ENCODE data around the gene DEAF1. TPM values are rescaled to one million over a fixed set of nuclear protein-coding genes. Genes with fewer than 3 reads are reported as not detected.
A peak's percentile ranks its signal among the peaks of the same experiment; 100 is the strongest.

The DEAF1 gene
- total RNA-seq, 1 experiment from 2014 or later: 46.8 TPM

GRCh38 chr11:695538-696248 lies 671 bp upstream of the DEAF1 start, which contains the start of gene TMEM80:
Gene TMEM80 (plus strand): TSS chr11:695816. CDS start chr11:695828, 12 bp downstream.
- Mint-ChIP-seq H3K27me3 (ENCODE audit: insufficient read depth, unreplicated experiment) (no peaks in the 10 kb centered on the region), H3K27ac (ENCODE audit: low read depth, unreplicated experiment) (peak within 1 kb of the TSS; percentile 98), H3K36me3 (ENCODE audit: insufficient read depth, unreplicated experiment) (peaks cover 43% of the 10 kb centered on the region), H3K9me3 (ENCODE audit: unreplicated experiment) (no peaks in the 10 kb centered on the region), H3K4me3 (ENCODE audit: unreplicated experiment) (peak within 1 kb of the TSS; percentile 81), H3K4me1 (ENCODE audit: insufficient read depth, unreplicated experiment) (peaks cover 33% of the 10 kb centered on the region)
- peak; percentile 99 for DNase-seq (ENCODE audit: unreplicated experiment)
- ChIA-PET POLR2A (interaction anchor here (0.6 to 5.8 kb wide), 25 partner anchors 10 to 419 kb away, joined by 3 to 118 read pairs (median 4); partner anchors contain the start of genes EPS8L2, PHRF1, PKP3 and PNPLA2), CTCF (interaction anchor here (0.6 to 2.8 kb wide), 9 partner anchors 9 to 364 kb away, joined by 3 to 22 read pairs (median 4); no protein-coding TSS in a partner anchor)
- TF ChIP-seq CTCF (IDR thresholded peaks at IDR 0.05; ENCODE audit: unreplicated experiment): no peak
- TSS peak; percentile 57 for BruUV-seq (replicated peaks)
- intact Hi-C loops (cut with micrococcal nuclease): loop anchor here (1.0 kb wide), 3 partner anchors 28 to 67 kb away; no protein-coding TSS in a partner anchor

- ChIA-PET POLR2A (interaction anchor here (0.6 to 5.8 kb wide), 23 partner anchors 11 to 301 kb away, joined by 3 to 118 read pairs (median 4); partner anchors contain the start of genes EPS8L2, PHRF1, PKP3 and PNPLA2), CTCF (interaction anchor here (0.6 to 2.8 kb wide), 5 partner anchors 10 to 364 kb away, joined by 3 to 22 read pairs (median 4); no protein-coding TSS in a partner anchor)
- H3K27me3 Mint-ChIP-seq (ENCODE audit: insufficient read depth, unreplicated experiment): no peaks in the 10 kb centered on the region
- intact Hi-C loops (cut with micrococcal nuclease): no loop called here
- H3K9me3 Mint-ChIP-seq (ENCODE audit: unreplicated experiment): no peaks in the 10 kb centered on the region
- no peak for DNase-seq (ENCODE audit: unreplicated experiment)
- no peak for TF ChIP-seq CTCF (IDR thresholded peaks at IDR 0.05; ENCODE audit: unreplicated experiment)
- H3K36me3 Mint-ChIP-seq (ENCODE audit: insufficient read depth, unreplicated experiment): peaks cover 39% of the 10 kb centered on the region
- peak overlapping the region; percentile 98 for H3K27ac Mint-ChIP-seq (ENCODE audit: low read depth, unreplicated experiment)
- H3K4me1 Mint-ChIP-seq (ENCODE audit: insufficient read depth, unreplicated experiment): peaks cover 33% of the 10 kb centered on the region
- H3K4me3 Mint-ChIP-seq (ENCODE audit: unreplicated experiment): peak overlapping the region; percentile 81
- BruUV-seq (replicated peaks): no TSS peak
Observed at GRCh38 chr11:695288-695537, 191 bp upstream of the DEAF1 start.

- peak overlapping the region; percentile 98 for H3K27ac Mint-ChIP-seq (ENCODE audit: low read depth, unreplicated experiment)
- CTCF ChIA-PET: interaction anchor here (0.8 kb wide), 1 partner anchor 32 kb away, joined by 3 read pairs; no protein-coding TSS in a partner anchor
- peaks cover 33% of the 10 kb centered on the region for H3K4me1 Mint-ChIP-seq (ENCODE audit: insufficient read depth, unreplicated experiment)
- intact Hi-C loops (cut with micrococcal nuclease): no loop called here
- POLR2A ChIA-PET: interaction anchor here (0.7 to 5.8 kb wide), 9 partner anchors 12 to 126 kb away, joined by 3 to 118 read pairs (median 7); partner anchors contain the start of genes EPS8L2, PHRF1, PNPLA2 and TALDO1
- peaks cover 40% of the 10 kb centered on the region for H3K36me3 Mint-ChIP-seq (ENCODE audit: insufficient read depth, unreplicated experiment)
- no peak for DNase-seq (ENCODE audit: unreplicated experiment)
- H3K9me3 Mint-ChIP-seq (ENCODE audit: unreplicated experiment): no peaks in the 10 kb centered on the region
- no peaks in the 10 kb centered on the region for H3K27me3 Mint-ChIP-seq (ENCODE audit: insufficient read depth, unreplicated experiment)
- no peak for TF ChIP-seq CTCF (IDR thresholded peaks at IDR 0.05; ENCODE audit: unreplicated experiment)
- BruUV-seq (replicated peaks): no TSS peak
- H3K4me3 Mint-ChIP-seq (ENCODE audit: unreplicated experiment): peak overlapping the region; percentile 81
Observed at GRCh38 chr11:693887-694562, 997 bp downstream of the DEAF1 start.

GRCh38 chr11:693415-693831 lies 1.6 kb downstream of the DEAF1 start:
- POLR2A ChIA-PET: interaction anchor here (0.7 to 5.8 kb wide), 6 partner anchors 11 to 118 kb away, joined by 3 to 96 read pairs (median 3); partner anchors contain the start of gene TALDO1
- peak overlapping the region; percentile 98 for H3K27ac Mint-ChIP-seq (ENCODE audit: low read depth, unreplicated experiment)
- H3K27me3 Mint-ChIP-seq (ENCODE audit: insufficient read depth, unreplicated experiment): no peaks in the 10 kb centered on the region
- TF ChIP-seq CTCF (IDR thresholded peaks at IDR 0.05; ENCODE audit: unreplicated experiment): no peak
- BruUV-seq (replicated peaks): no TSS peak
- no peaks in the 10 kb centered on the region for H3K9me3 Mint-ChIP-seq (ENCODE audit: unreplicated experiment)
- peak overlapping the region; percentile 81 for H3K4me3 Mint-ChIP-seq (ENCODE audit: unreplicated experiment)
- H3K36me3 Mint-ChIP-seq (ENCODE audit: insufficient read depth, unreplicated experiment): peaks cover 45% of the 10 kb centered on the region
- intact Hi-C loops (cut with micrococcal nuclease): no loop called here
- H3K4me1 Mint-ChIP-seq (ENCODE audit: insufficient read depth, unreplicated experiment): peaks cover 32% of the 10 kb centered on the region
- DNase-seq (ENCODE audit: unreplicated experiment): no peak
- CTCF ChIA-PET: interaction anchor here (0.8 kb wide), 1 partner anchor 33 kb away, joined by 3 read pairs; no protein-coding TSS in a partner anchor
